Measurements from ENCODE around the gene SELPLG. TPM values are rescaled to one million over a fixed set of nuclear protein-coding genes. Genes with fewer than 3 reads are reported as not detected.
"Not testable (repeated sequence)": the region's sequence is repeated elsewhere in the genome, so short reads cannot be mapped to it uniquely, and the experiment has no call there.

The SELPLG gene
- total RNA-seq, 2 donors from 2014 or later = 14.3 to 17.3 TPM

GRCh38 chr12:108575199-108575912, 58.3 kb downstream of the SELPLG start:
- Histone ChIP-seq H3K9me3 (no peaks in the 10 kb centered on the region), H3K27ac (no peak overlapping the region), H3K27me3 (replicated peaks; ENCODE audit: insufficient read depth) (no peaks in the 10 kb centered on the region), H3K36me3 (no peaks in the 10 kb centered on the region), H3K4me1 (ENCODE audit: control insufficient read depth in 1 of 2, low read depth in 2 of 2) (no peaks in the 10 kb centered on the region), H3K4me3 (no peak overlapping the region)
- no peak for ATAC-seq (ENCODE audit: insufficient number of reproducible peaks, low FRiP score, low read depth)
- TF ChIP-seq CTCF (IDR thresholded peaks at IDR 0.05) = no peak
- DNase-seq (ENCODE audit: low spot score) = no peak

GRCh38 chr12:108574276-108574675, 59.4 kb downstream of the SELPLG start:
- H3K9me3 ChIP-seq; H3K27ac ChIP-seq; H3K27me3 ChIP-seq (replicated peaks; ENCODE audit: insufficient read depth); H3K4me1 ChIP-seq (ENCODE audit: control insufficient read depth in 1 of 2, low read depth in 2 of 2); DNase-seq (ENCODE audit: low spot score); H3K36me3 ChIP-seq; ATAC-seq (ENCODE audit: insufficient number of reproducible peaks, low FRiP score, low read depth); H3K4me3 ChIP-seq: not testable (repeated sequence)

- TF ChIP-seq CTCF (IDR thresholded peaks at IDR 0.05) = no peak
- no peaks in the 10 kb centered on the region for H3K9me3 ChIP-seq
- no peak for ATAC-seq (ENCODE audit: insufficient number of reproducible peaks, low FRiP score, low read depth)
Measured at GRCh38 chr12:108573317-108573716, 60.4 kb downstream of the SELPLG start.

GRCh38 chr12:108572166-108572790, 61.4 kb downstream of the SELPLG start:
- no peak for TF ChIP-seq CTCF (IDR thresholded peaks at IDR 0.05)
- H3K4me1 ChIP-seq (ENCODE audit: control insufficient read depth in 1 of 2, low read depth in 2 of 2) = no peaks in the 10 kb centered on the region
- peaks cover 13% of the 10 kb centered on the region for H3K36me3 ChIP-seq
- ATAC-seq (ENCODE audit: insufficient number of reproducible peaks, low FRiP score, low read depth) (no peak), DNase-seq (ENCODE audit: low spot score) (no peak)
- no peaks in the 10 kb centered on the region for H3K9me3 ChIP-seq
- H3K4me3 ChIP-seq = no peak overlapping the region
- no peaks in the 10 kb centered on the region for H3K27me3 ChIP-seq (replicated peaks; ENCODE audit: insufficient read depth)
- H3K27ac ChIP-seq = no peak overlapping the region

More at GRCh38 chr12:108573317-108573716, 60.4 kb downstream of the SELPLG start:
- Histone ChIP-seq H3K27me3 (replicated peaks; ENCODE audit: insufficient read depth) (no peaks in the 10 kb centered on the region), H3K4me3 (no peak overlapping the region), H3K27ac (no peak overlapping the region), H3K36me3 (peaks cover 5% of the 10 kb centered on the region), H3K4me1 (ENCODE audit: control insufficient read depth in 1 of 2, low read depth in 2 of 2) (no peaks in the 10 kb centered on the region)
- DNase-seq (ENCODE audit: low spot score) = no peak

Other genes starting within 250 kb of the SELPLG start
- gene FICD, start 118.6 kb downstream of the SELPLG start, total RNA-seq = 10 to 100 TPM; 10.2 to 11.8 TPM
- gene SART3, start 72.7 kb downstream of the SELPLG start, total RNA-seq = 10 to 100 TPM; 52.1 to 94.0 TPM
- gene ISCU, start 71.3 kb downstream of the SELPLG start, total RNA-seq = 100 to 1,000 TPM; 144 to 235 TPM
- gene TMEM119, start 35.8 kb downstream of the SELPLG start, total RNA-seq = 1 to 10 TPM; 4.1 to 4.6 TPM
- 100 to 1,000 TPM; 157 to 208 TPM for gene CORO1C, start 97.6 kb upstream of the SELPLG start, total RNA-seq
- gene SSH1, start 223.7 kb upstream of the SELPLG start, total RNA-seq = 10 to 100 TPM; 25.3 to 57.6 TPM
- not detected for gene DAO, start 246.2 kb upstream of the SELPLG start, total RNA-seq